Gastroesophageal sphincter (tissue), 3 donors: ENCODE measurements around the gene HSD17B3.
"Not testable (repeated sequence)": the region's sequence is repeated elsewhere in the genome, so short reads cannot be mapped to it uniquely, and the experiment has no call there.

Experiments
- EP300 ChIP-seq: sonication (generic); formaldehyde crosslinking; IDR thresholded peaks from one replicate; pipeline ENCODE4 v1.6.1; 2017; ENCODE audit warnings: antibody characterized with exemption, mild to moderate bottlenecking
- TF ChIP-seq, protein P1 (sequence below), 4 experiments: fragments of 200-600 bp in 2 of 4; fragments of 450-650 bp in 2 of 4; sonication (generic) in 1 of 4; IDR thresholded peaks; one replicate each; pipeline ENCODE4 v1.5.1; 2017 to 2019; ENCODE audit warnings: antibody characterized with exemption in 4 of 4, mild to moderate bottlenecking in 2 of 4, moderate library complexity in 2 of 4

DNA sequence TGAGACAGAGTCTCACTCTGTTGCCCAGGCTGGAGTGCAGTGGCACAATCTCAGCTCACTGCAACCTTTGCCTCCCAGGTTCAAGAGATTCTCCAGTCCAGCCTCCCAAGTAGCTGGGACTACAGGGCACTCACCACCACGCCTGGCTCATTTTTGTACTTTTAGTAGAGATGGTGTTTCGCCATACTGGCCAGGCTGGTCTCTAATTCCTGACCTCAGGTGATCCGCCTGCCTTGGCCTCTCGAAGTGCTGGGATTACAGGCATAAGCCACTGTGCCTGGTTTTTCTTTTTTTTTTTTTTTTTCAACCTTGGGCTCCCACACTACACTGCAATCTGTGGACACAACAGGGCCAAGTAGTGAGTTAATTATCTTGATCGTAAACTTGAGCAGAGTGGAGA, 20.8 kb upstream of the HSD17B3 start:
- TF ChIP-seq, protein P1, sequence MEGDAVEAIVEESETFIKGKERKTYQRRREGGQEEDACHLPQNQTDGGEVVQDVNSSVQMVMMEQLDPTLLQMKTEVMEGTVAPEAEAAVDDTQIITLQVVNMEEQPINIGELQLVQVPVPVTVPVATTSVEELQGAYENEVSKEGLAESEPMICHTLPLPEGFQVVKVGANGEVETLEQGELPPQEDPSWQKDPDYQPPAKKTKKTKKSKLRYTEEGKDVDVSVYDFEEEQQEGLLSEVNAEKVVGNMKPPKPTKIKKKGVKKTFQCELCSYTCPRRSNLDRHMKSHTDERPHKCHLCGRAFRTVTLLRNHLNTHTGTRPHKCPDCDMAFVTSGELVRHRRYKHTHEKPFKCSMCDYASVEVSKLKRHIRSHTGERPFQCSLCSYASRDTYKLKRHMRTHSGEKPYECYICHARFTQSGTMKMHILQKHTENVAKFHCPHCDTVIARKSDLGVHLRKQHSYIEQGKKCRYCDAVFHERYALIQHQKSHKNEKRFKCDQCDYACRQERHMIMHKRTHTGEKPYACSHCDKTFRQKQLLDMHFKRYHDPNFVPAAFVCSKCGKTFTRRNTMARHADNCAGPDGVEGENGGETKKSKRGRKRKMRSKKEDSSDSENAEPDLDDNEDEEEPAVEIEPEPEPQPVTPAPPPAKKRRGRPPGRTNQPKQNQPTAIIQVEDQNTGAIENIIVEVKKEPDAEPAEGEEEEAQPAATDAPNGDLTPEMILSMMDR (IDR thresholded peaks at IDR 0.05): not testable (repeated sequence)
- TF ChIP-seq EP300: not testable (repeated sequence)
